Prostate gland (tissue), 2 donors: ENCODE results near the gene GJB1.

Experiments used
- CTCF ChIP-seq, 4 experiments: fragments of 200-600 bp in 2 of 4; fragments of 450-650 bp in 2 of 4; sonication (generic) in 2 of 4; IDR thresholded peaks; 1 replicate in 3 of 4; 2 replicates in 1 of 4; pipeline ENCODE4 v1.5.1; 2016 to 2019; ENCODE audit warnings: antibody characterized with exemption in 4 of 4, mild to moderate bottlenecking in 2 of 4, moderate library complexity in 2 of 4
- POLR2A ChIP-seq: fragments of 450-650 bp; IDR thresholded peaks from one replicate; pipeline ENCODE4 v1.6.1; 2016; ENCODE audit warnings: antibody characterized with exemption, mild to moderate bottlenecking
- POLR2AphosphoS5 ChIP-seq: sonication (generic); formaldehyde crosslinking; IDR thresholded peaks from one replicate; pipeline ENCODE4 v1.6.1; 2017; ENCODE audit warnings: antibody characterized with exemption

- no peak for TF ChIP-seq CTCF (IDR thresholded peaks at IDR 0.05)
- TF ChIP-seq POLR2A = no peak
- no peak for TF ChIP-seq POLR2AphosphoS5
Observed at GRCh38 chrX:71256051-71256450, 33.0 kb downstream of the GJB1 start.
